Stimulated activated naive CD4-positive, alpha-beta T cell treated with Interleukin-2 at 50 U/mL for 16 hours (primary cell): ENCODE results near the gene LCN12.

Experiments used
- DNase-seq: peaks from one replicate; lab custom pipeline; 2025; lab: John Stamatoyannopoulos, UW

Gene LCN12

GRCh38 chr9:136945333-136946227, 6.5 kb upstream of the LCN12 start:
- DNase-seq = no peak

- no peak for DNase-seq
Observed at GRCh38 chr9:136946228-136947027, 5.6 kb upstream of the LCN12 start.

- DNase-seq = no peak
Observed at GRCh38 chr9:136947028-136947891, 4.8 kb upstream of the LCN12 start.

- DNase-seq = no peak
Observed at GRCh38 chr9:136947955-136948510, 4.0 kb upstream of the LCN12 start.

GRCh38 chr9:136949239-136949816, 2.7 kb upstream of the LCN12 start:
- DNase-seq = no peak

- peak; percentile 94 for DNase-seq
Observed at GRCh38 chr9:136949817-136950655, 2.0 kb upstream of the LCN12 start.

- DNase-seq = no peak
Observed at GRCh38 chr9:136950656-136951276, 1.3 kb upstream of the LCN12 start.

- DNase-seq = no peak
Observed at GRCh38 chr9:136952321-136952850, 313 bp downstream of the LCN12 start.

- DNase-seq = no peak
Observed at GRCh38 chr9:136952876-136953770, 1.1 kb downstream of the LCN12 start.

GRCh38 chr9:136953771-136954269, 1.7 kb downstream of the LCN12 start:
- DNase-seq = no peak

GRCh38 chr9:136954270-136955083, 2.4 kb downstream of the LCN12 start:
- DNase-seq = no peak

- no peak for DNase-seq
Observed at GRCh38 chr9:136955202-136955942, 3.3 kb downstream of the LCN12 start.

GRCh38 chr9:136955943-136956335, 3.9 kb downstream of the LCN12 start:
- no peak for DNase-seq

- no peak for DNase-seq
Observed at GRCh38 chr9:136956604-136957003, 4.5 kb downstream of the LCN12 start.

- no peak for DNase-seq
Observed at GRCh38 chr9:136957461-136957860, 5.4 kb downstream of the LCN12 start.

- DNase-seq = no peak
Observed at GRCh38 chr9:136957901-136958300, 5.8 kb downstream of the LCN12 start.

- no peak for DNase-seq
Observed at GRCh38 chr9:136958473-136958872, 6.4 kb downstream of the LCN12 start.
